Activated T-cell treated with anti-CD3 and anti-CD28 coated beads for 24 hours (primary cell): ENCODE results near the gene CRK.

ENCODE experiments used
- DNase-seq: peaks from one replicate; pipeline ENCODE4 v3.0.0-alpha.2; 2020; ENCODE audit warnings: low read depth

CRK gene

DNA sequence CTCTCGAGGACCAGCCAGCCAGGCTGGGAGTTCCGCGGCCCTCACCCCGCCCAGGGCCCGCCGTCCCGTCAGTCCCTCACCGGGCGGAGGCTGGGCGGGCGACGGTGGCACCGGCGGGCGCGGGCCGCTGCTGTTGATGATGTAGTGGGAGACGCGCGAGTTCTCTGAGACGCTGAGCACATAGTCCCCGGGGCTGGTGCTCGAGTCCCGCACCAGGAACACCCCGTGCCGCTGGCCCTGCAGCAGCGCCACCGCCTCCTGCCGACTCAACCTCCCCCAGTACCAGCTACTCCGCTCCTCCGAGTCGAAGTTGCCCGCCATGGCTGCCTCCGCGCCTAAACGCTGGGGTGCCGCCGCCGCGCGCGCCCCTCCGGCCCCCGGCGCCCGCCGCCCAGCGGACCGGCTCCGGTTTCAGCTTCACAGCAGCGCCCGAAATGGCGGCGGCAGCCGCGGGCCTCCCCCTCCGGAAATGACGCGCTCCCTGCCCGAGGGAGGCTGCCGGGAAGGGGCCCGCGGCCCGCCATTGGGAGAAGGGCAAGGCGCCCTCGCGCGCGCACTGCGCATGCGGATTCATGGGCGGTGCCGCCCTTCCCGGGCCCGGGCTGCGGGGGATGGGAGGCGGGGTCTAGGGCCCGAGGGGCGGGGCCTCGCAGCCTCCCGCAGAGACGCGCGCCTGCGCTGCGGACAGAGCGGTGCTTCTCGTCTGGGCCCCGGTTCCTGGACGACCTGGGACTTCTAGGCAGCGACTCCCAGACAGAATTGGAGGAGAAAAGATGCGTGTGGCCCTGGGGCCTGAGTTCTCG, at the start of gene CRK:
Gene CRK (minus strand): TSS at position 436 of the 803 bp plus-strand sequence. CDS start 115 bp downstream, at position 321.
- peak; percentile 98 for DNase-seq

DNA sequence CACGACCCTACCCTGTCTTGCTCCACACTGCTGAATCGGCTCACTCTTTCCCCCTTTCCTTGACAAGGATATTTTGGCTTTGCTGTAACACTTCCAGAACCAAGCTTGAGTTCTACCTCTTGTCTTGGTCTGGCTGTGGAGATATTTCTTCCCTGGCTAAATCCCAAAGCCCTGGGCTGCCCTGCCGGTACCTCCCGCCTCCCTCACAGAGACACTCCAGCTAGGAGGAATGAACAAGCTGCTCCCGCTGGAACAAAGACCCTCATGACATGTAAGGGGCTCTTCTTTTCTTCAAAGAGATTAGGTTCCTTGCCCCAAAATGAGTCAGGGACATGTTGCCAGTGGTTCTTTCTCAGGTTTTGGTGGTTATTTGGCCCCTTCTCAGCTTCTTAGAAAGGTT, 49.6 kb upstream of the CRK start:
- no peak for DNase-seq

DNA sequence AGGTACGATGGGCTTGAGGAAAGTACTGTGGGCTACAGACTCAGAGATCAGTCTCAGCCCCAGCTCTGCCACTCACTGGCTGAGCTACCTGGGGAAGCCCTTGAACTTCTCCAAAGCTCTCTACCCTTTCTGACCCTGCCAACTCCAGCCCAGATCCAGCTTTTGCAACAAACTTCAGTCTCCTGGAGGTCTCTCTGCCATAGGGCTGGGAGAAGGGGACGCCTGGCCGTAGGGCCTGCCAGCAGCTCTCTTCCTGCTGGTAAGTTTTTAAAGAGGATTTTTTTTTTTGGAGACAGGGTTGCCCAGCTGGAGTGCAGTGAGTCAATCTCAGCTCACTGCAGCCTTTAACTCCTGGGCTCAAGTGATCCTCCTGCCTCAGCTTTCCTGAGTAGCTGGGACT, 48.8 kb upstream of the CRK start:
- DNase-seq: no peak

DNA sequence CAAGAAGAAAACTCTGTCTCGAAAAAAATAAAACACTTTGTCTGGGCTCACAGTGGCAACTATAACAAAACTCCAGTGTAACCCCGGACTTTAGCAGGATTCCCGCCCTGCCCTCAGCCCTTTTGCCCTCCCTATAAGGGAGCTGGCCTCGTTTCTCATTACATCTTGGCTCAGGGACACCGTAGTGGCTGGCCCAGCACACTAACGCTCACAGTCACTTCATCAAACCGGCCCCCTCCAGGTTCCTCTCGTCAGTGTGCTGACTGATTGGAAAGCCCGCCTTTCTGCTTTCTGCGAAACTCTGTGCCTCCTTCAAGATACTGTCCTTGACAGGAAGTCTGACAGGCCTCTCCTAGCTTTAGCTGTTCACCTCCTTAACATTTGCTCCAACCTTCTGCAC, 47.7 kb upstream of the CRK start:
- no peak for DNase-seq

DNA sequence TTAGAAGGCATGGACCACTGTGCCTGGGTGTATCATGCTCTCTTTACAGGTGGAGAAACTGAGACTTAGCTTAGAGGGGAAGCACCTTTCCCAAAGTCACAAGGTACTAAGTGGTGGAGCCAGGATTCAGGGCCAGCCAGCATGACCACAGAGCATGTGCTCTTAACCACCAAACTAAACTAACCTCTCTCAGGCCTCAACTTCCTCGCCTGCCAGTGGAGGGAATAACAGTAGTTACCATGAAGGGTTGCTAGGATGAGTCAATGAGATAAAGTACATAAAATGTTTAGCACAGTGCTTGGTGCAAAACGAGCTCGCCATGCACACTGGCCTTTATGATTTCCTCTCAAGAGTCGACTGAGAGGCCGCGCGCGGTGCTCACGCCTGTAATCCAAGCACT, 42.8 kb upstream of the CRK start:
- no peak for DNase-seq

DNA sequence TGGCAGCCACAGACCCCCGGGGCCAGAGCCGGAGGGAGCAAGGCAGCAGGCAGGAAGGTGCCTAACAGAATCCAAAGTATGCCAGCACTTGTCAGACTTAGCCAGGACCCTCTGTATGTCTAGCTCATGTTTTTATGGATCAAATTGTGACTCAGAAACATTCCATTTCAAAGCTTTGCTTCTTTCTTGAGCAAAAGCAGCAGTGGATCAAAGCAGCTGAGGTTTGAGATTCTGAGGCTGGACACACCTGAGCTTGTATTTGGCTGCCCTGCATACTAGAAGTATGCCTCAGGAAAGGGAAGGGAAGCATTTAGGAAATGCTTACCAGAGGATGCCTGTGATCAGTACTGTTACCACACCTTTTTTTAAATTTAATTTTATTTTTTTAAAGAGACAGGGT, 42.2 kb upstream of the CRK start:
- DNase-seq: no peak

DNA sequence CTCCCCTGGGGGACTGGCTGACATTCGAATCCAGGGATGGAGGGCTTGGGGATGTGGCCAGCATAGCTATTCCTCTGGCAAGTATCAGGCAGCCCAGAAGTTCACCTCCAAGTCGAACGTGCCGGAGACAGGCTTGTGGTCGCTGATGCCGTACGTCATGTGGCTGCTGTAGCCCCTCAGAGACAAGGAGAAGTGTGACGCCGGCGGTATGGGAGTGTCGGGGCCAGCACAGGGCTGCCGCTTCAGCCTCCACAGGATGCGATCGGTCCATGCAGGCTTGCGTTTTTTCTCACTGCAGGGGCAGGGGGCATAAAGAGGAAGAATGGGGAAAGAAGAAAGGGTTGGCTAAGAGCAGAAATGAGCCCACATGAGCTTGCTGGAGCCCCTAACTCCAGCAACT, 41.8 kb upstream of the CRK start:
- DNase-seq: no peak

DNA sequence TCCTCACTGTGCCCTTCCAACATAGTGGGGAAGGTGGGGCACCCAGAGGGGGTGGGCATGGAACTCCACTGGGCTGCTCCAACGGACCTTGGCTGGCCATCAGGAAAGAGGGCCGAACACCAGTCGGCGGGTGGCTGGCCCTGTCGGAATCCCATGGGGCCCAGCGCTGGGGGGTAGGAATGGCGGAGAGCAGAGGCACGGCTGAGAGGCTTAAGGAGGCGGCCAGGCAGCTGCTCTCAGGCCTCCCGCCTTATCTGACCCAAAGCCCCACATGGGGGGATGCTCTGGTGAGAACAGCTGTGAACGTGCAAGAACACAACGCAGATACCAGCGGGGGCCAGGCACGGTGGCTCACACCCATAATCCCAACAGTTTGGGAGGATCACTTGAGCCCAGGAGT, 40.8 kb upstream of the CRK start:
- DNase-seq: no peak

DNA sequence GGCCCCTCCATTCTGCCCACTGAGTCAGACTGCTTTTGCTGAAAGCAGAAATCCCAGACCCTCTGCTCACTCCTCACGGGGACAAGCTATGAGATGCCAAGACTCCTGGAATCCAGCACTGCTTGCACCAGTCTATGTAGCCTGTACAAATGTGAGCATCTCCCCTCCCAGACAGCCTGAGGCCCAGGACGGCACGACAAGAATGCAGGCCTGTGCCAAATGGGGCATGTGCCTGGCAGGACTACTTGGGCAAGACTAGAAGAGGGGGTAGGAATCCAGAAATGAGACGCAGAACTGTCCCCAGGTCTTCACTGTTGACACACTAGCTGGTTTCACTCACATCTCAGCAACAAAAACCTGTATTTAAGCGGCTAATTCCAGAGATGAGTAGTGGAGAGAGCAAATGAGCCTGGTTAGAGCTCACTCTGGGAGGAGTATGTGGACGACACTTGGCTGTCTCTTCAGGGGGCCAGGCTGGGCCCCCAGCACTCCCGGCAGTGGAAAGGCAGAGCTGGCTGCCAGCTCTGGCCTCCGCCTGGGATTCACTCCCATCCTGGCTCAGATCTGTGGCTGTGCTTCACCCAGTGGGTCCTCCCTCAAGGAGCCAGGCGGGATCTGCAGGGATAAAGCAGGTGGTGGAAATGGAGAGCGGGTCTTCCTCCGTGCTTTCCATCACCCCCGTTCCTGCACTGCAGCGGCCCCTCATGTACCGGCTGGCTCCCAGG, 39.4 kb upstream of the CRK start:
- DNase-seq: no peak

DNA sequence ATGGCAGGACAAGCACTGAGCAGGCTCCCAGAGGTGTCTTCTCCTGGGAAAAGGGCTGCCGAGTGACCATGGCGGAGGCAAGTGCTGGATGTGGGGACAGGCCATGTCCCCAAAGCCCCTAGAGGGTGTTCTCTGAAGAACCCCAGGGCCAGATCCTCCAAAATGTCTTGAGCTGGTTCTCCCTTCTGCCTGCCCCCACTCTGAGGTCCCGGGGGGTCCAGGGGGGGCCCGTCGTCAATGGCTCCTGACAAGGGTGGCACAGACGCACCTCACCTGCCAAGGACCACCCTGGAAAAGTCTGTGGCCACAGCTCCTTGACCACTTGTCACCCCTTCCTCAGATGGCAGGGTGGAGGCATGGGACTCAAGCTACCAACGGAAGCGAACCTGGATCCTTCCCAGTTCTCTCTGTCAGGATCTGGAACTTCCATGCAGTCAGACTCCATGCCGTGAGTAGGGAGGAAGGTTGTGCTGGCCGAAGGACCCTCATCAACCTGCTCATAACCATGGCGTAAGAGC, 38.8 kb upstream of the CRK start:
- DNase-seq: no peak

DNA sequence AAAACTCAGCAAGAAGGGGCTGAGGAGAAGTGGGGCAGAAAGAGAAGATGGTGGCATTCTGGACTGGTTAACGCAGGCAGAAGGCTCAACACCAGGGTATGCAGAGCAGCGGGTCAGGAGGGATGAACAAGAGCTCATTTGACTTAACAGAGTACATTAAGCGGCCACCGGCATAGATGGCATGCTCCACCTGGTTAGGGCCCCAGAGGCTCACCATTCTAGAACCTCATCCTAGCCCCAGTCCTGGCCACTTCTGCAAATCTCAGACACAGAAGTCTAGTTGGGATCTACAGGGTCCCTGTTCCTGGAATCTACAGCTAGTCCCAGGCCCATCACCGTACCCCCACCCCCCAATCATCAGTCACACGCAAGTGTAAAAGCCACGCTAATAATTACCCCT, 38.2 kb upstream of the CRK start:
- DNase-seq: no peak

DNA sequence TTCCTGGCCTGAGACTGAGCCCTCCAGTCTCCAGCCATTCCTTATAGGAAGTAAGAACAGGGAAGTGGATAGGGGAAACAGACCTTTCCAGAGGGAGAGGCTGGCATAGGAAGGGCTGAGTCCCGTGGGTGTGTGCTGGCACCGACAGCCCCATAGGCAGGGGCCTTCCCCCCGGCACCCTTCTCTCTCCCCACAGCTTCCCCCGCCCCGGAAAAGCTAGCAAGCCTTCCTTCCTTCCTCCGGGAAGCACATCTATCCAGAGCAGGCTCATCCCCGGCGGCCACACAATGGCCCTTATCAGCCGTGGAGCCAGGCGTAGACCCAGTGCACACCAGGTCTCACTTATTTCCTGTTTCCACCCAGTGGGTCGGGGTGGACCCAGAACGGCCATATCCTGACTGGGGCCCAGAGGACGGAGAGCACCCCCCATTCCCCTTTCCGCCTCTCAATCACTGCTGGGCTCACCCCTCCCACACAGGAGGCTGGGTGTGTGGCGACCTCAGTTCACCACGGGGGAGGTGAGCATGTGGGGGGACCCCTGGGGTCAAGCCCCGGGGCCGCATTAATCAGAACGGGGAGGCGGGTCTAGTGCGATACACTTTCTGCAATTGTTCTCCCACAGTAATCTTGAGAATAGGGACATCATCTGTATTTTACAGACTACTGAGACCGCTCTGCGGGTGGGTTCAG, 37.4 kb upstream of the CRK start:
- no peak for DNase-seq

DNA sequence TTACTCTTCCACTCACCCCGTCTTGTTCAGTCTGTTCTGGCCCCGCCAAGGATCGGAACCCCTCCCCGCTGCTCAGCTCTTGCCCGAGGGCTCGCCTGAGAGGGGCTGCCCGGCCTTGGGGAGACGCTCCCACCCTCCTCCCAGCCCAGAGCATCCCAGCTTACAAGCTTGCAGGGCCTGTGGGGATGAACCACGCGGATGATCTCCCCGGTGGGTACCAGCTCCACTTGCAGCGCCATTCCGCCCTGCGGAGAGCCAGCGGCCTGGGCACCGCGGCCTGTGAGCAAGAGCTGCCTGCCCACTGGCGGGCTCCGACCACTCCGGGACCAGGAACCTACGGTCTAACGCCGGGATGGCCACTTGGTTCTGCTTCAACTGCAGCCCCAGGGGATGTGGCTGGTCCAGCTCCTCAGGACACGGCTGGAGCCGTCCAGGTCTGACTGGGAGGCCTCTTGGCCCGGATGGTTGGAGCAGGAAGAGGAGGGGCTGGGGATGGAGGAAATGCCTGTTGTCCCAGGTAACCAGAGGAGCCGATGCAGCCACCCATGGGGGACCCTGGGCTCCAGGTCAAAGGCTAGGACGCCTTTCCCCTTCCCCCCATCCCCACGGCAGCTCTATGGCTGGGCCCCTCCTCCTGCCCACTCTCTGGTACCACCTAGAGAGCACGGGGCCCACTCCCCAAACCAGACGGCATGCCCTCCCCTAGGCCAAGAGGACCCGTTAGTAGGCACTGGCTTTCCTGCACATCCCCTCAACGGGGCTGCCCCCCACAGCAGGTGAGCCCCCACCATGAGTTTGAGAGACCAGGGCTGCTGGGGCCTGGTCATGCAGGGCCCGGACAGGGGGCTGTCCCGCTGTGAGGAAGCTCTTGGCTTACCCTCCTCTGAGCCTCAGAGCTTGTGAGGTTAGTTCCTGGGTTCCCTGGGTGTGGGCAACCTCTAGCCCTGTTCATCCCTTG, 36.5 kb upstream of the CRK start, which contains the start of gene MYO1C:
Gene MYO1C (minus strand): TSS at position 438 of the 958 bp plus-strand sequence. CDS start 199 bp downstream, at position 239.
- no peak for DNase-seq

DNA sequence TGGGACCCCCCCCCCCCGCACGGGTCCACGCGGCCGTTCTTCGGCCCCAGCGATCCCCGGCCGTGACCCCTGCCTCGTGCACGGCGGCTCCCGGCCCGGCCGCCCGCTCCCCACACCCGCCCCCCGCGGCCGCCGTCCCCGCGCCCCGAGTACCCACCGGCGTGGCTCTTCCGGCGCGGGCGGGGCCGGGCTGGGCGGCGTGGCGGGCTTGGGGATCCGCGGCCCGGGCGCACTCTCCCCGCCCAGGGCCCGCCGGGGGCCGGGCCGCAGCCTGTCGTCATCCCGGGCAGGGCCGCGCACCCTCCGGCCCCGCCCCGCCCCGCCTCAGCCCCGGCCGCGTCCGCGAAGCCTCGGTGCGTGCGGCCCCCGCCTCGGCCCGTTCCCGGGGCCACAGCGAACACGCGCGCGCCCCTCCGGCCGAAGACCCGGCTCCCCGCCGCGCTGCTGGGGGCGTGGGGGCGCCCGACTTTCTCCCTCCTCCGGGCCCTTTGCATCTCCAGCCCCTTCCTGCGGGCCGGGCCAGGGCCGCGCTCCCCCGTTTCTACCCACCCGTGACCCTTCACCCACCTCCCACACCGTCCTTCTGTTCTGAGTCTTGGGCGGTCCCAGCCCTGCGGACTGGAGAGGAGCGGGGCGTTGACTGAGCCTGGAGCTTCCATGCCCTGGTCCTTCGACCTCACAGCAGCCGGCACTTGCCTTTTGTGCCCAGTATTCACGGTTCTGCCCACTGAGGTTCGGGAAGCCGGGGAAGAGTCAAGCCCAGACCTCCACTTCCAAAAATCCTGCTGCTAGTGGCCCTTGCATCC, 35.6 kb upstream of the CRK start:
- DNase-seq: no peak

DNA sequence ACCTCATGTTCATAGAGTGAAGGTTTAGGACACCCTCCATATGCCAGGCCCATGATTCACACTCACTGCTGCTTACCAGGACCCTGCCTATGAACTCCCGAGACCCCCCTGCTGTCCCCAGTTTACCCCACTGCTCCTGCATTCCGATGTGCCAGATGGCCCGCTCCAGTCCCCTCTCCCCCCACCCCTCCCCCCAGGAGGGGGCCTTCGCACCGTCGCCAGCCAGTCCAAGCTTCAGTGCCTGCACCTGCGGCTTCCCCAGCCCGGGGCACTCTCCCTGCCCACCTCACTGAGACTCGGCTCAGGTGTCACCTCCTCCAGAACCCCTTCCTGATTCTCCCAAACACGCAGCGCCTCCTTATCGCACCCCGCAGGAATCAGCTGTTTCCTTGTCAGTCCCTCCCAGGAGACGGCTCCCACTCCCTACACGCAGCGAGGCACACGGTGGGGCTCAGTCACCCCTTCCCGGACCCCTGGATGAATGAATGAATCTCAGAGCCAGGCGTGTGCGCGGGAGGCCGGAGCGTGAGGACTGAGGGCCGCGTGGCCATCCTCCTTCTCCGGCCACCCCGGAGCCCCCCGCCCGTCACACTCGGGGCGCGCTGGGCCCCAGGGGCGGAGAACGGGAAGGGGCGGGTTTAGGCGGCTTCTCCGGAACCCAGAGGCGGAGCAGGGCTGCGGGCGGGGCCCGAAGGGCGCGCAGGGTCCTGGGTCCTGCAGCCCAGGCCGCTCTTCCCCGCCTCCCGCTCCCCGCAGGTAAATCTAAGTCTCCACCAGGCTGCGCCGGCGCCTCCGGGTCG, 34.8 kb upstream of the CRK start:
- DNase-seq: peak; percentile 60

DNA sequence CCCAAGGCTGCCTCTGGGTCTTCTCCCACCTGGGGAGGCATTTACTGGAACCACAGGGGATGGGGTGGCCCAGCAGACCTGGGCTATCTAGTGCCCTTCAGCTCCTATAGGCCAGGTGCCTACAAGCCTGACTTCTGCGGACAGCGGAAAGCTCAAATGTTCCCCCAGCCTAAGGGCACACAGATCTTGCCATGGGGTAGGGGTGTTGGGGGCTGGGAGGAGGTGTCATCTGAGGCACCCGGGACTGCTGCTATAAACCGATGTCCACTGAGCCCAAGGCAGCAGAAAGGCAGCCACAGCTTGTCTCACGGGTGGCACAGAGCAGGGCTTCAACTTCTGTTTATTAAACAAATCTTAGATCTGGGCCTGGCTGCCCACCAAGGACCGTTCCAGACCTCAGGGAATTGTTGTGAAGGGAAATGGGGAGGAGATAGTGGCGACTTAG, 32.8 kb upstream of the CRK start:
- DNase-seq: no peak

DNA sequence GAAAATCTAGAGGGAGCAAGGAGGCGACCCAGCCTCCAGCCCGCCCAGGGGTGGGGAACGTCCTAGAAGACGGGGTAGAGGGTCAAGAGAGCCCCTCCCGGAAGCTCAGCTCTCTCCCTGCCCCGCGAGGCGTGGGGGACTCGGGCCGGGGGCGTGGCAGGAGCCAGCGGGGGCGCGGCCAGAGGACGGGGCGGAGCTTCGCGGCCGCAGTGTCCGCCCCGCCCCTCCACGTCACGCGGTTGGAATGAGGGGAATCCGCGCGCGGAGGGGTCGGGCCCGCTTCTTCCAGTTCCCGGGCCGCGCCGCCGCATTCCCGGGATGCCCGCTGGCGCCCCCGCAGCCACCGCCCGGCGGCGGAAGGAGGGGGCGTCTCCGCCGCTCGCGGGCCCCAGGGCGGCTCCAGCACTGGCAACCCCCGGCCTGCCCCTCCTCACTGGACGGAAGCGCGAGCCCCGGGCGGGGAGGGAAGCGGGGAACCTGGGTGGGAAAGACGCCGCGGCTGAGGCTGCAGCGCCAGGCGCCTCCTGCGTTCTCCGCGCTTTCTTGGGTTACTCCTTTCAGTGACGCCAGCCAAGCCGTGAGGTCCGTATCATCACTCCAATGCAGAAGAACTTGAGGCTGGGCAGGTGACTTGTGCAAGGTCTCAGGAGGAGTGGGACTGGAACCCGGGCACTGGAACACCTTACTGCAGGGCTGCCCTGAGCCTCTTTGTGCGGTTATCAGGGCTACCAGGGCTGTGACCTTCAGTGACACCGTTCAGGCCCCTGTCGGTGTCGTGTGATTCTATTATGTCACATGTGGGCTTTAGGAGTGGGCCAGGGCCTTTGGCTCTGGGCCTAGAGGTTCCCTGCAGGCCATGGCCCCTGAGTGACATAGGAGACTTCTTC, 32.1 kb upstream of the CRK start:
- peak; percentile 55 for DNase-seq

DNA sequence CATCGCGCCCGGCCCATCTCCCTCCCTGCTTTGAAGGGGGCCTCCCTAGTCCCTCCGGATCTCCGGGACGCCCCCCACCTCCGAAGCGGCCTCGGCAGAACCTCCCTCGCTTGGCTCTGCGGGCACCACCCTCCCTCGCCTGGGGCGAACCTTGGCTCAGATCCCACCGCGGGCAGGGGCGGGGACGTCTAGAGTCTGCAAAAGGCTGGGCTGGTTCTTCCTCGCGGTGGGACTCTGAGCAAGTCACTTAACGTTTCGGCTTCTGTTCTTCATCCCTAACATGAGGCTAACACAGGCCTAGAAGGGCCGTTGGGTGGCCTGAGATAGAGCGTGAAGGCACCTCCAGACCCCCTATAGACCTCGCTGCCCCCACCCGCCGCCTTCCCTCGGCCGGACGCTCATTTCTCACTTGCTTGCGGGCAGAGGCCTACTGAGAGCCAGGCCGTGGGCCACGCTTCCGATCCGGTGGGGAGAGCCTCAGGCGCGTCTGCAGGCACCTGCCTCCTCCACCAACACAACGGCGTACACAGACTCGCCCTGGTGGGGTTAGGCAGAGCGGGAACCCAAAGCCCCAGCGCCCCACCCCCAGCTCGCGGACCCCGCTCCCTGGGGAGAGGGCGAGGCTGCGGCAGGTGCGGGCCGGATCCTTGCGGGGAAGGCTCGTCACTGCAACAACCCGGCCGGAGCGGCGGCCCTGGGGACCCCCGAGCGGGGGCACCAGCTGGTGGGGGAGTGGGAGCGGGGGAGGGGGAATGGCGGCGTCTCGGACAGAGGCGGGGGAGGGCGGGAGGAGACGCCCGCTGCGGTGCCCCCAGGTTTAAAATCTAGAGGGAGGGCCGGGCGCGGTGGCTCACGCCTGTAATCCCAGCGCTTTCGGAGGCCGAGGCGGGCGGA, 31.0 kb upstream of the CRK start:
- DNase-seq: peak; percentile 55
